Measurements from ENCODE around the gene TIMP2.

DNA sequence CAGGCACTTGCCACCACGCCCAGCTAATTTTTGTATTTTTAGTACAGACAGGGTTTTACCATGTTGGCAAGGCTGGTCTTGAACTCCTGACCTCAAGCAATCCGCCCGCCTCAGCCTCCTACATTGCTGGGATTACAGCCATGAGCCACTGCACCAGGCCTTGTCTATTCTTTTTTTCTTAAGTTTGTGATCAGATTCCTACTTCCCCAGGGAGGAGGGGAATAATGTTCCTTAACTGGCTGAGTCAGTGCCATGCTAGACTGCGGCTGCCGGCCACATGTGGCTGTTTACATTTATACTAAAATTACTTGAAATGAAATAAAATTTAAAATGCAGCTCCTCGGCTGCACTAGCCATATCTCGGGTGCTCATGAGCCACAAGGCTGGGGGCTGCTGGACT, 56.8 kb downstream of the TIMP2 start:
- TF ChIP-seq, protein P1, sequence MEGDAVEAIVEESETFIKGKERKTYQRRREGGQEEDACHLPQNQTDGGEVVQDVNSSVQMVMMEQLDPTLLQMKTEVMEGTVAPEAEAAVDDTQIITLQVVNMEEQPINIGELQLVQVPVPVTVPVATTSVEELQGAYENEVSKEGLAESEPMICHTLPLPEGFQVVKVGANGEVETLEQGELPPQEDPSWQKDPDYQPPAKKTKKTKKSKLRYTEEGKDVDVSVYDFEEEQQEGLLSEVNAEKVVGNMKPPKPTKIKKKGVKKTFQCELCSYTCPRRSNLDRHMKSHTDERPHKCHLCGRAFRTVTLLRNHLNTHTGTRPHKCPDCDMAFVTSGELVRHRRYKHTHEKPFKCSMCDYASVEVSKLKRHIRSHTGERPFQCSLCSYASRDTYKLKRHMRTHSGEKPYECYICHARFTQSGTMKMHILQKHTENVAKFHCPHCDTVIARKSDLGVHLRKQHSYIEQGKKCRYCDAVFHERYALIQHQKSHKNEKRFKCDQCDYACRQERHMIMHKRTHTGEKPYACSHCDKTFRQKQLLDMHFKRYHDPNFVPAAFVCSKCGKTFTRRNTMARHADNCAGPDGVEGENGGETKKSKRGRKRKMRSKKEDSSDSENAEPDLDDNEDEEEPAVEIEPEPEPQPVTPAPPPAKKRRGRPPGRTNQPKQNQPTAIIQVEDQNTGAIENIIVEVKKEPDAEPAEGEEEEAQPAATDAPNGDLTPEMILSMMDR (IDR thresholded peaks at IDR 0.05; ENCODE audit: low read depth, low read length, poor library complexity, severe bottlenecking) = no peak
- TF ChIP-seq EZH2phosphoT487 (IDR thresholded peaks at IDR 0.05; ENCODE audit: borderline replicate concordance, low read length) = no peak

Measured in DOHH2 (cell line).